ENCODE results near the gene KCNAB2. TPM values are rescaled to one million over a fixed set of nuclear protein-coding genes. Genes with fewer than 3 reads are reported as not detected.

Gene KCNAB2
- total RNA-seq, 1 donor from 2014 or later = 17.9 TPM

DNA sequence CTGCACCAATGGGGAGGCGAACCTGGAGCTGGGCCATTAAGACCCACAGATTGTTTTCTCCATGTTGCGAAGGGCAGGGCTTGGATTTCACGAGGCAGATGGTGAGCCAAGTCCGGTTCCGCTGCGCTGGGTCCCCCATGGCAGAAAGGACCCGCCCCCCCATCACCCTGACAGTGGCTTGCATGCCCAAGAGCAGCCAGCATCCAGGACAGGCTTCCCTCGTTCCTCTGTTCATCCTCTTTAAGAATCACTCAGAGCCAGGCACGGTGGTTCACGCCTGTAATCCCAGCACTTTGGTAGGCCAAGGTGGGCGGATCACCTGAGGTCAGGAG, 37.6 kb upstream of the KCNAB2 start:
- intact Hi-C loops (cut with DNase I) = no loop called here
- TF ChIP-seq, protein P1, sequence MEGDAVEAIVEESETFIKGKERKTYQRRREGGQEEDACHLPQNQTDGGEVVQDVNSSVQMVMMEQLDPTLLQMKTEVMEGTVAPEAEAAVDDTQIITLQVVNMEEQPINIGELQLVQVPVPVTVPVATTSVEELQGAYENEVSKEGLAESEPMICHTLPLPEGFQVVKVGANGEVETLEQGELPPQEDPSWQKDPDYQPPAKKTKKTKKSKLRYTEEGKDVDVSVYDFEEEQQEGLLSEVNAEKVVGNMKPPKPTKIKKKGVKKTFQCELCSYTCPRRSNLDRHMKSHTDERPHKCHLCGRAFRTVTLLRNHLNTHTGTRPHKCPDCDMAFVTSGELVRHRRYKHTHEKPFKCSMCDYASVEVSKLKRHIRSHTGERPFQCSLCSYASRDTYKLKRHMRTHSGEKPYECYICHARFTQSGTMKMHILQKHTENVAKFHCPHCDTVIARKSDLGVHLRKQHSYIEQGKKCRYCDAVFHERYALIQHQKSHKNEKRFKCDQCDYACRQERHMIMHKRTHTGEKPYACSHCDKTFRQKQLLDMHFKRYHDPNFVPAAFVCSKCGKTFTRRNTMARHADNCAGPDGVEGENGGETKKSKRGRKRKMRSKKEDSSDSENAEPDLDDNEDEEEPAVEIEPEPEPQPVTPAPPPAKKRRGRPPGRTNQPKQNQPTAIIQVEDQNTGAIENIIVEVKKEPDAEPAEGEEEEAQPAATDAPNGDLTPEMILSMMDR (IDR thresholded peaks at IDR 0.05) = no peak
- no peak for DNase-seq (ENCODE audit: low spot score in 2 of 2)
- Histone ChIP-seq H3K27ac (no peak overlapping the region), H3K27me3 (no peaks in the 10 kb centered on the region), H3K4me1 (no peaks in the 10 kb centered on the region), H3K4me3 (no peak overlapping the region), H3K9me3 (no peaks in the 10 kb centered on the region), H3K36me3 (no peaks in the 10 kb centered on the region)

DNA sequence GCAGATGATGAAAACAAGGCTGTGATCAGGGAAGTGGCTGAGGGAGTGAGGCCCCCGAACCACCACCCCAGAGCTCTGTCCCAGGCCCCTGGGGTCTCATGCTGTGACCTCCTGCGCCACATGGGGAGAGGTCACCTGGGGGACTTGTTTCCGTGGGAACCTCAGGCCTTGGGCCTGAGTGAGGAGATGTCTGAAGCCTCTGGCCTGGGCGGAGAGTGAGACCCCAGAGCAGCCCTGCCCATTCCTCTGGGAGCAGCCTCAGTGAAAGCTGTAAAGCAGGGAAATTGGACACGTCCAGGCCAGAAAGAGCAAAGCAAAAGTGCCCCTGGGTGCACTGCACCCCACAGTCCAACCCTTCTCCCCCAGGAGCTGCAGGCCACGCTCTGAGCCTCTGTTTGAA, 37.0 kb upstream of the KCNAB2 start:
- intact Hi-C loops (cut with DNase I) = no loop called here
- TF ChIP-seq, protein P1 (IDR thresholded peaks at IDR 0.05) = no peak
- Histone ChIP-seq H3K36me3 (no peaks in the 10 kb centered on the region), H3K27me3 (no peaks in the 10 kb centered on the region), H3K4me3 (no peak overlapping the region), H3K9me3 (no peaks in the 10 kb centered on the region), H3K4me1 (no peaks in the 10 kb centered on the region), H3K27ac (no peak overlapping the region)
- no peak for DNase-seq (ENCODE audit: low spot score in 2 of 2)

DNA sequence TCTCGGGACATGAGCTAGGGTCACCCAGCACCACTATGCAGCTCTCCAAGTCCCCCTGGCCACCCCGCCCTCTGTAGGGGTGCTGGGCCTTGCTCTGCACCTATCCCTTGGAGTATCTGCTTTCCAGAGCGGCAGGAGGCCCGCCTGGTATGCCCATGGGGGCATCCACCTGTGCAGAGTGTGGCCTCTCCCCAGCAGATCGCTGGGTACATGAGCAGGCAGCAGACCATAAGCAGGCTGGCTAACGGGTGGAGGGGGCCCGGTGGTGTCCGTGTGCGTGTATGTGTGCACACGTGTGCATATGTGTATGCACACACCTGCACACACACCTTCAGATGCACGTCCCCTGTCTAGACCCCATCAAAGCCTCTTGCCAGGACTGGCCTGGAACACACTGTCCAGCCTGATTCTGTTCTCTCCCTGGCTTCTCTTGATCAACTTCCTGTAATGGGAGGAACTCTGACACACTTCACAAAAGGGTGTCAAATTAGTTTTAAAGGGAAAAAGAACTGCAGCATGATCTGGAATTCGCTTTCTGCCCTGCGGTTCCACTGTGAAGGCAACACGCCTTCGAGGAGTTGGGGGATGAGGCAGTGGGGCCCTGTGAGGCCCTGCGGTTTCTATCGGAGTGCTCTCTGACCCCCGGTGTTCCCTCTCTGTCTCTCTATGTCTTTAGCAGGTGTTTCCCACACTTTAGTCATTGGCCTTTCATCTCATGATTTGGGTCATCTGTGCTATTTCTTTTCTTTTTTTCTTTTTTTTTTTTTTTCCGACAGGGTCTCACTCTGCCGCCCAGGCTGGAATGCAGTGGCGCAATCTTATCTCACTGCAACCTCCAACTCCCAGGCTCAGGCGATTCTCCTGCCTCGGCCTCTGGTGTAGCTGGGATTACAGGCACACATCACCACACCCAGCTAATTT, 36.3 kb upstream of the KCNAB2 start:
- H3K4me1 ChIP-seq = no peaks in the 10 kb centered on the region
- no peak overlapping the region for H3K27ac ChIP-seq
- no peak for DNase-seq (ENCODE audit: low spot score in 2 of 2)
- no peaks in the 10 kb centered on the region for H3K27me3 ChIP-seq
- intact Hi-C loops (cut with DNase I) = no loop called here
- H3K9me3 ChIP-seq = no peaks in the 10 kb centered on the region
- no peaks in the 10 kb centered on the region for H3K36me3 ChIP-seq
- TF ChIP-seq, protein P1 (IDR thresholded peaks at IDR 0.05) = no peak
- no peak overlapping the region for H3K4me3 ChIP-seq

DNA sequence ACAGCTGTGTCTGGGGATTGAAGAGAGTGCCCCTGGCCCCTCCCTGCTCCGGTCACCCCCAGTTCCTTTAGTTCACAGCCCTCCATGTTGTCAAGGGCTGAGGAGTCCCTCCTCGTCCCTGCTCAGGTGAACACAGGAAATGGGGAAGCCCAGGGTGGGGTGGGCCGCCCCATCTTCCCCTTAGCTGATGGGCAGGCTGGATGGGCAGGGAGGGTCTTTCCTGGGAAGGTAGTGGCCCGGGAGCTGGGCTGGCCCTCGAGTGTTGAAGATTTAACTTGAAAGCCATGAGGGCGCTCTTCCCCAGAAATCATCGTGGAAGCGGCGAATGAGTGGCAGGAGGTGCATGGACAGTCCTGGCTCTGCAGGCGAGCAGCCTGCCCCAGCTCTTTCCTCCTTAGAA, 35.1 kb upstream of the KCNAB2 start:
- no peaks in the 10 kb centered on the region for H3K36me3 ChIP-seq
- intact Hi-C loops (cut with DNase I) = no loop called here
- H3K4me1 ChIP-seq = no peaks in the 10 kb centered on the region
- TF ChIP-seq, protein P1 (IDR thresholded peaks at IDR 0.05) = no peak
- DNase-seq (ENCODE audit: low spot score in 2 of 2) = no peak
- H3K4me3 ChIP-seq = no peak overlapping the region
- H3K9me3 ChIP-seq = no peaks in the 10 kb centered on the region
- H3K27me3 ChIP-seq = no peaks in the 10 kb centered on the region
- no peak overlapping the region for H3K27ac ChIP-seq

DNA sequence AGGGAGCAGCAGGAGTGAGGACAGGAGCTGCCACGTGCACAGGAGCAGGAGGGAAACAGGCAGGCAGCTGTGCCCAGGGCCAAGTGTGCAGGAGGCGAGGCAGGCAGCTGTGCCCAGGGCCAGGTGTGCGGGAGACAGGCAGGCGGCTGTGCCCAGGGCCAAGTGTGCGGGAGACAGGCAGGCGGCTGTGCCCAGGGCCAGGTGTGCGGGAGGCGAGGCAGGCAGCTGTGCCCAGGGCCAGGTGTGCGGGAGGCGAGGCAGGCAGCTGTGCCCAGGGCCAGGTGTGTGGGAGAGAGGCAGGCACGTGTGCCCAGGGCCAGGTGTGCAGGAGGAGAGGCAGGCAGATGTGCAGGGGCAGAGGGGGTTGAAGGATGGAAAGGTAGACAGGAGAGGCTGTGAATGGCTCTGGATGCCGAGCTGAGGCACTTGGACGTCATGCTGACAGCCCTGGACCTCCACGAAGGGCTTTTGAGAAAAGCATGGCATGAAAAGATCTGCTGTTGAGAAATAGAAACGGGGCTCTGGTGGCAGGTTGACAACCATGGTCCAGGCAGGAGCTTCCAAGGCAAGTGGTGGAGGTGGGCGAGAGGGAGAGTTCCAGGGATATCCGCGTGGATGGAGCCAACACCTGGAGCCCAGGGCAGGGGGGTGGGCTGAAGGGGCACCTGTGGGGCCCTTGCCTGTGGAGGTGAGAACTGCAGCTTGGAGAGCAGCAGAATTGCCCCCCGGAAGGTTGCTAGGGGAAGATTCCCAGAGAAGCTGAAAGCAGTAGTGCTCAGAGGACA, 34.3 kb upstream of the KCNAB2 start:
- Histone ChIP-seq H3K9me3 (no peaks in the 10 kb centered on the region), H3K4me3 (no peak overlapping the region), H3K27ac (no peak overlapping the region), H3K27me3 (no peaks in the 10 kb centered on the region), H3K36me3 (no peaks in the 10 kb centered on the region), H3K4me1 (no peaks in the 10 kb centered on the region)
- DNase-seq (ENCODE audit: low spot score in 2 of 2) = no peak
- intact Hi-C loops (cut with DNase I) = no loop called here
- TF ChIP-seq, protein P1 (IDR thresholded peaks at IDR 0.05) = no peak
